Measurements from ENCODE around the gene NOCT. TPM values are rescaled to one million over a fixed set of nuclear protein-coding genes. Genes with fewer than 3 reads are reported as not detected.

Gene NOCT
- 10.0 to 14.1 TPM (median 13.5 TPM) in 5 replicates for total RNA-seq (2022; extraction: Qiagen RNA extraction; ENCODE audit: low read depth)

GRCh38 chr4:139015269-139015947 lies at the start of gene NOCT:
TSS of gene NOCT (plus strand) at chr4:139015781. CDS start at chr4:139015982, 201 bp downstream.

Other genes starting within 250 kb of the NOCT start
- 10.6 to 18.0 TPM (median 14.1 TPM) in 5 replicates for gene ELF2, start 161.4 kb downstream of the NOCT start, total RNA-seq (2022; extraction: Qiagen RNA extraction; ENCODE audit: low read depth)